H1 (cell line): ENCODE results near the gene OR51B4. TPM values are rescaled to one million over a fixed set of nuclear protein-coding genes. Genes with fewer than 3 reads are reported as not detected.
"Not testable (repeated sequence)": the region's sequence is repeated elsewhere in the genome, so short reads cannot be mapped to it uniquely, and the experiment has no call there.

Experiments
- CTCF ChIA-PET: fragments of 300-600 bp; sonication (Branson Sonifier 250); formaldehyde crosslinking; loops from one replicate; lab custom pipeline; 2021; ENCODE audit not compliant: partially characterized antibody; lab: Charles Lee
- POLR2A ChIA-PET: fragments of 300-600 bp; sonication (Branson Sonifier 250); formaldehyde crosslinking; loops from one replicate; lab custom pipeline; 2021; ENCODE audit warnings: inconsistent platforms; ENCODE audit not compliant: partially characterized antibody; lab: Charles Lee
- DNase-seq, 2 experiments: peaks; one replicate each; pipeline versions ENCODE4 v3.0.0 to v3.0.0-alpha.2; 2010 to 2022; ENCODE audit warnings: low spot score in 2 of 2, low read depth in 1 of 2, mixed read lengths in 1 of 2
- FAIRE-seq: peaks from 2 replicates; lab custom pipeline; 2011; peaks lifted over from hg19 to GRCh38; lab: Jason Lieb, UNC
- H2AFZ ChIP-seq: 2 replicates; pipeline ENCODE4 v1.8.1; 2012; ENCODE audit warnings: low read length, inconsistent platforms
- H2AK5ac ChIP-seq: 2 replicates; pipeline ENCODE4 v1.6.1; 2013; ENCODE audit warnings: low read depth, low read length
- H2BK120ac ChIP-seq: replicated peaks from 2 replicates; pipeline ENCODE3; 2013; ENCODE audit warnings: low read depth, low read length, inconsistent platforms
- H2BK12ac ChIP-seq: 2 replicates; pipeline ENCODE4 v1.6.1; 2013; ENCODE audit warnings: low read depth, low read length
- H2BK15ac ChIP-seq: 2 replicates; pipeline ENCODE4 v1.6.1; 2013; ENCODE audit warnings: low read length
- H2BK20ac ChIP-seq: 2 replicates; pipeline ENCODE4 v1.6.1; 2013; ENCODE audit warnings: low read length
- H2BK5ac ChIP-seq: 2 replicates; pipeline ENCODE4 v1.6.1; 2013; ENCODE audit warnings: low read depth, low read length
- H3K14ac ChIP-seq: 2 replicates; pipeline ENCODE4 v1.6.1; 2013; ENCODE audit warnings: inconsistent platforms; ENCODE audit not compliant: insufficient read length
- H3K18ac ChIP-seq: 2 replicates; pipeline ENCODE4 v1.6.1; 2013; ENCODE audit warnings: low read length; ENCODE audit errors: extremely low read depth
- H3K23ac ChIP-seq: 2 replicates; pipeline ENCODE4 v1.6.1; 2013; ENCODE audit warnings: inconsistent platforms; ENCODE audit not compliant: insufficient read length
- H3K23me2 ChIP-seq: 2 replicates; pipeline ENCODE4 v1.6.1; 2013; ENCODE audit warnings: low read depth, low read length
- H3K27ac ChIP-seq: 2 replicates; pipeline ENCODE4 v1.6.1; 2011; ENCODE audit warnings: low read depth, low read length, inconsistent platforms
- H3K27me3 ChIP-seq, 4 experiments: replicated peaks in 1 of 4; 1 replicate in 1 of 4; 2 replicates in 3 of 4; pipeline versions ENCODE4 v1.6.1 to v1.8.1; 2011 to 2013; ENCODE audit warnings: low read length in 3 of 4, mild to moderate bottlenecking in 3 of 4, inconsistent platforms in 2 of 4, mixed read lengths in 2 of 4, moderate library complexity in 1 of 4; ENCODE audit not compliant: control insufficient read depth in 3 of 4, insufficient read depth in 3 of 4; ENCODE audit errors: extremely low read depth in 1 of 4
- H3K36me3 ChIP-seq, 4 experiments: 2 replicates each; pipeline versions ENCODE4 v1.6.1 to v1.8.1; 2011 to 2013; ENCODE audit warnings: mild to moderate bottlenecking in 4 of 4, low read length in 3 of 4, moderate library complexity in 2 of 4, control low read depth in 1 of 4, inconsistent platforms in 1 of 4; ENCODE audit not compliant: insufficient read depth in 4 of 4, control insufficient read depth in 2 of 4
- H3K4ac ChIP-seq: replicated peaks from 2 replicates; pipeline ENCODE3; 2013; ENCODE audit warnings: low read length, low read depth, mixed read lengths, inconsistent platforms; ENCODE audit not compliant: insufficient read length
- H3K4me1 ChIP-seq, 4 experiments: replicated peaks in 1 of 4; 1 replicate in 1 of 4; 2 replicates in 3 of 4; pipeline versions ENCODE4 v1.6.1 to v1.8.1; 2011 to 2013; ENCODE audit warnings: low read length in 3 of 4, inconsistent platforms in 2 of 4, mixed read lengths in 1 of 4; ENCODE audit not compliant: insufficient read depth in 4 of 4, control insufficient read depth in 3 of 4
- H3K4me2 ChIP-seq, 2 experiments: 2 replicates each; pipeline versions ENCODE4 v1.6.1 to v1.8.1; 2011 to 2013; ENCODE audit warnings: low read depth in 2 of 2, low read length in 2 of 2, control low read depth in 1 of 2, inconsistent platforms in 1 of 2, mild to moderate bottlenecking in 1 of 2; ENCODE audit not compliant: insufficient read depth in 1 of 2
- H3K4me3 ChIP-seq, 4 experiments: fragments of 200-600, 300-600 bp in 1 of 4; sonication (generic), shearing (Covaris generic), sonication (Bioruptor Twin) in 1 of 4; 2 replicates each; pipeline versions ENCODE4 v1.5.1 to v1.8.1; 2011 to 2016; ENCODE audit warnings: low read length in 4 of 4, low read depth in 3 of 4, control low read depth in 2 of 4, inconsistent platforms in 2 of 4, mild to moderate bottlenecking in 2 of 4, mixed read lengths in 1 of 4, moderate library complexity in 1 of 4; ENCODE audit not compliant: insufficient read depth in 2 of 4; ENCODE audit errors: extremely low read depth in 1 of 4
- H3K56ac ChIP-seq: replicated peaks from 2 replicates; pipeline ENCODE3; 2013; ENCODE audit warnings: low read depth, mild to moderate bottlenecking, mixed read lengths, low read length, inconsistent platforms; ENCODE audit not compliant: insufficient read length
- H3K79me1 ChIP-seq: 2 replicates; pipeline ENCODE4 v1.6.1; 2013; ENCODE audit warnings: low read depth, low read length, control low read depth
- H3K79me2 ChIP-seq, 2 experiments: 2 replicates each; pipeline versions ENCODE4 v1.6.1 to v1.8.1; 2012 to 2013; ENCODE audit warnings: low read length in 2 of 2, mild to moderate bottlenecking in 2 of 2, inconsistent platforms in 1 of 2; ENCODE audit not compliant: insufficient read depth in 2 of 2, control insufficient read depth in 1 of 2
- H3K9ac ChIP-seq, 4 experiments: replicated peaks in 1 of 4; 1 replicate in 1 of 4; 2 replicates in 3 of 4; pipeline versions ENCODE4 v1.6.1 to v1.8.1; 2011 to 2013; ENCODE audit warnings: low read depth in 3 of 4, low read length in 3 of 4, control low read depth in 2 of 4, mild to moderate bottlenecking in 2 of 4, moderate library complexity in 2 of 4, inconsistent platforms in 1 of 4; ENCODE audit errors: extremely low read depth in 1 of 4
- H3K9me3 ChIP-seq, 2 experiments: 2 replicates each; pipeline versions ENCODE4 v1.6.1 to v1.8.1; 2012 to 2013; ENCODE audit warnings: mild to moderate bottlenecking in 2 of 2, moderate library complexity in 2 of 2, control low read depth in 1 of 2, inconsistent platforms in 1 of 2, low read depth in 1 of 2, low read length in 1 of 2, mixed read lengths in 1 of 2; ENCODE audit not compliant: insufficient read depth in 2 of 2
- H4K20me1 ChIP-seq, 2 experiments: replicated peaks in 1 of 2; 2 replicates each; pipeline versions ENCODE3 to v1.8.1; 2011 to 2013; ENCODE audit warnings: inconsistent platforms in 2 of 2, low read length in 2 of 2, mild to moderate bottlenecking in 1 of 2; ENCODE audit not compliant: insufficient read depth in 2 of 2, control insufficient read depth in 1 of 2
- H4K5ac ChIP-seq: 2 replicates; pipeline ENCODE4 v1.6.1; 2013; ENCODE audit warnings: low read length, low read depth, mixed read lengths, inconsistent platforms; ENCODE audit not compliant: insufficient read length
- H4K8ac ChIP-seq: 2 replicates; pipeline ENCODE4 v1.8.0; 2013; ENCODE audit warnings: mild to moderate bottlenecking, moderate library complexity, low read length, inconsistent platforms; ENCODE audit not compliant: insufficient read depth; ENCODE audit errors: extremely low read depth
- H4K91ac ChIP-seq: replicated peaks from 2 replicates; pipeline ENCODE3; 2013; ENCODE audit warnings: low read length, mixed read lengths, inconsistent platforms; ENCODE audit not compliant: insufficient read length
- CTBP2 ChIP-seq: IDR thresholded peaks from 2 replicates; pipeline ENCODE4 v1.7.0; 2011; ENCODE audit warnings: borderline replicate concordance, mild to moderate bottlenecking, moderate library complexity, mixed read lengths, low read length; ENCODE audit not compliant: insufficient read depth, insufficient read length
- KDM4A ChIP-seq: IDR thresholded peaks from one replicate; pipeline ENCODE4 v1.7.1; 2012; ENCODE audit warnings: low read depth, mild to moderate bottlenecking, moderate library complexity, low read length, inconsistent platforms; ENCODE audit not compliant: severe bottlenecking
- MAFK ChIP-seq: IDR thresholded peaks from 2 replicates; pipeline ENCODE4 v1.6.1; 2012; ENCODE audit warnings: low read depth, mild to moderate bottlenecking, improper control_type of control experiment, low read length
- POLR2AphosphoS5 ChIP-seq: IDR thresholded peaks from 2 replicates; pipeline ENCODE4 v1.6.1; 2011; ENCODE audit warnings: low read depth, low read length
- POU5F1 ChIP-seq: IDR thresholded peaks from 2 replicates; pipeline ENCODE4 v1.6.1; 2011; ENCODE audit warnings: low read depth, mild to moderate bottlenecking, low read length, moderate library complexity
- RBBP5 ChIP-seq: IDR thresholded peaks from 2 replicates; pipeline ENCODE4 v1.7.1; 2012; ENCODE audit warnings: low read depth, mild to moderate bottlenecking, inconsistent platforms, low read length, moderate library complexity, borderline replicate concordance
- RFX5 ChIP-seq: IDR thresholded peaks from 2 replicates; pipeline ENCODE4 v1.6.1; 2011; ENCODE audit warnings: low read depth, low read length, improper control_type of control experiment, borderline replicate concordance
- WGBS, 2 experiments: shearing (Covaris generic) in 1 of 2; methylation state at CpG; one replicate each; pipeline versions ENCODE4 v1.1.6 to v1.1.7; 2013 to 2015; ENCODE audit warnings: low lambda C conversion rate in 2 of 2, mixed read lengths in 2 of 2, inconsistent platforms in 1 of 2, low coverage in 1 of 2, missing lambda C conversion rate in 1 of 2; ENCODE audit not compliant: insufficient replicate concordance in 2 of 2, insufficient coverage in 1 of 2, insufficient read length in 1 of 2; ENCODE audit errors: extremely low coverage in 1 of 2, missing lambda C conversion rate in 1 of 2; 5-methylcytosine and 5-hydroxymethylcytosine counted together
- polyA plus RNA-seq, 7 experiments: library from polyadenylated mRNA; depleted of rRNA in 3 of 7; stranded (reverse) in 5 of 7; unstranded in 2 of 7; fragments of >200 nt in 5 of 7; fragments of 200-250 nt in 2 of 7; gene quantifications; 1 replicate in 5 of 7; 2 replicates in 1 of 7; 4 replicates in 1 of 7; pipeline versions ENCODE4 v1.2.1 to v1.2.3, GENCODE V29; 2011 to 2013; ENCODE audit warnings: missing spikeins in 2 of 7, mixed read lengths in 2 of 7
- total RNA-seq: library from RNA; stranded (reverse); fragmentation: NEBNext Ultra II Directional; extraction: Animal tissue kit (Norgen Biotek cat#: 25700); gene quantifications from 2 replicates; pipeline ENCODE4 v1.2.1, GENCODE V29; 2021

OR51B4 gene
- total and polyA plus RNA-seq, 2 of the 8 experiments (the other 6 are each of a cell fraction or from before 2014, with no cell fraction given): not detected

DNA sequence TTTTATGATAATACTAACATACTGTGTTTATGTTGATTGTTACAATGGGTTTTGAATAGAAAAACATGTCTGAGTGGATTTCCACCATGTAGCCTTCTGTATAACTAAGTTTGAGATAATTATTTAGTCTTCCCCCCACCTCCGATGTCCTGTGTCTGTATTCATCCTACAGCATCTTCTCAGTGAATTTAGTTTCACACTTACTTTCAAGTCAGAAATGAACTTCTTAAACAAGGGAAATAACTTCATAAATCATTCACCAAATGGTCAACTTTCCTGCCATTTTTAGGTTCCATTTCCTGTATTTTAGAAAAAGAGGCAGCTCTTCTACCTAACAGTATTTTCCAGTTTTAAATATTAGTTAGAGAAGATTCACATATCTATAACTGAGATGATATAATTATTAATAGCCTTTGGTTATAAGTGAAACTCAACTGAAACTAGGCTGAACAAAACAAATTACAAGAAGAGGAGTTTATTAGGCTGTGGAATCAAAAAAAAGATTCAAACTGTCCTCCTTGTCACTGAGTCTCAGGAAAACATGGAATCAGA lies 38.1 kb upstream of the OR51B4 start (continued):
- TF ChIP-seq MAFK: no peak
- no peak for TF ChIP-seq POLR2AphosphoS5
- no peak for TF ChIP-seq KDM4A
- TF ChIP-seq POU5F1: no peak
- TF ChIP-seq CTBP2: no peak
- TF ChIP-seq RBBP5: no peak
- TF ChIP-seq RFX5: no peak
- TF ChIP-seq, all 59 proteins: peak for 0

DNA sequence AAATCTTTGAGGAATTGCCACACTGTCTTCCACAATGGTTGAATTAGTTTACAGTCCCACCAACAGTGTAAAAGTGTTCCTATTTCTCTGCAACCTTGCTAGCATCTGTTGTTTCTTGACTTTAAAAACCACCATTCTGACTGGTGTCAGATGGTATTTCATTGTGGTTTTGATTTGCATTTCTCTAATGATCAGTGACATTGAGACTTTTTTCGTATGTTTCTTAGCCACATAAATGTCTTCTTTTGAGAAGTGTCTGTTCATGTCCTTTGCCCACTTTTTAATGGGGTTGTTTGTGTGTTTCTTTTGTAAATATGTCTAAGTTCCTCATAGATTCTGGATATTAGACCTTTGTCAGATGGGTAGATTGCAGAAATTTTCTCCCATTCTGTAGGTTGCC lies 35.5 kb upstream of the OR51B4 start:
- H3K9me3 ChIP-seq, H3K4ac ChIP-seq, H2BK120ac ChIP-seq, H3K56ac ChIP-seq, H2BK5ac ChIP-seq, H4K5ac ChIP-seq, H3K4me3 ChIP-seq, H3K18ac ChIP-seq, H3K4me2 ChIP-seq, H3K36me3 ChIP-seq, H2BK20ac ChIP-seq, FAIRE-seq, H3K9ac ChIP-seq, H3K79me2 ChIP-seq, H2BK15ac ChIP-seq, H4K8ac ChIP-seq, H2BK12ac ChIP-seq, DNase-seq, H3K14ac ChIP-seq, H4K91ac ChIP-seq, H2AK5ac ChIP-seq, H3K27ac ChIP-seq, H4K20me1 ChIP-seq, H3K4me1 ChIP-seq, POLR2A ChIA-PET, H3K23ac ChIP-seq, H3K27me3 ChIP-seq, H2AFZ ChIP-seq, H3K79me1 ChIP-seq, H3K23me2 ChIP-seq: not testable (repeated sequence)
- CTCF ChIA-PET: interaction anchor here (1.0 kb wide), 1 partner anchor 306 kb away, joined by 3 read pairs; no protein-coding TSS in a partner anchor
- 94% methylated on average over 1 of the region's 1 CpG; no CpG with 5 or more reads in 1 of the 2 experiments for WGBS, 2 experiments
